Fibroblast of lung (primary cell): ENCODE measurements around the gene ZFP57. TPM values are rescaled to one million over a fixed set of nuclear protein-coding genes. Genes with fewer than 3 reads are reported as not detected.
"Not testable (repeated sequence)": the region's sequence is repeated elsewhere in the genome, so short reads cannot be mapped to it uniquely, and the experiment has no call there.

Experiments
- DNase-seq, 2 donors: peaks; one replicate each; pipeline versions ENCODE4 v3.0.0 to v3.0.0-alpha.2; 2010; ENCODE audit warnings: low read depth in 2 of 2
- H2AFZ ChIP-seq: 2 replicates; pipeline ENCODE4 v1.5.1; 2012; ENCODE audit warnings: low read length, control low read depth, inconsistent platforms
- H3K27ac ChIP-seq: 2 replicates; pipeline ENCODE4 v1.5.1; 2011; ENCODE audit warnings: low read length, control low read depth; ENCODE audit not compliant: insufficient read depth
- H3K27me3 ChIP-seq: 2 replicates; pipeline ENCODE4 v1.5.1; 2011; ENCODE audit warnings: mild to moderate bottlenecking, low read length; ENCODE audit not compliant: control insufficient read depth, insufficient read depth
- H3K36me3 ChIP-seq: 2 replicates; pipeline ENCODE4 v1.5.1; 2011; ENCODE audit warnings: low read length; ENCODE audit not compliant: control insufficient read depth, insufficient read depth
- H3K4me1 ChIP-seq: 2 replicates; pipeline ENCODE4 v1.5.1; 2011; ENCODE audit warnings: low read length; ENCODE audit not compliant: control insufficient read depth, insufficient read depth; ENCODE audit errors: extremely low read depth
- H3K4me2 ChIP-seq: 2 replicates; pipeline ENCODE4 v1.5.1; 2011; ENCODE audit warnings: low read length, control low read depth; ENCODE audit not compliant: insufficient read depth; ENCODE audit errors: extremely low read depth
- H3K4me3 ChIP-seq, 4 experiments: fragments of 200-600 bp in 1 of 4; sonication (generic) in 1 of 4; replicated peaks in 1 of 4; 2 replicates each; pipeline ENCODE4 v1.5.1; 2011 to 2016; ENCODE audit warnings: low read length in 4 of 4, low read depth in 3 of 4, mild to moderate bottlenecking in 3 of 4, control low read depth in 2 of 4, inconsistent platforms in 1 of 4, mixed read lengths in 1 of 4; ENCODE audit not compliant: insufficient read depth in 1 of 4; ENCODE audit errors: control extremely low read depth in 1 of 4
- H3K79me2 ChIP-seq: 2 replicates; pipeline ENCODE4 v1.5.1; 2012; ENCODE audit warnings: mild to moderate bottlenecking, low read length, inconsistent platforms; ENCODE audit not compliant: control insufficient read depth, insufficient read depth
- H3K9ac ChIP-seq: 2 replicates; pipeline ENCODE4 v1.5.1; 2011; ENCODE audit warnings: mild to moderate bottlenecking, low read length, control low read depth; ENCODE audit not compliant: insufficient read depth
- H3K9me3 ChIP-seq: 2 replicates; pipeline ENCODE4 v1.5.1; 2012; ENCODE audit warnings: low read depth, low read length; ENCODE audit not compliant: control insufficient read depth, insufficient read depth
- H4K20me1 ChIP-seq: 2 replicates; pipeline ENCODE4 v1.5.1; 2011; ENCODE audit warnings: low read length; ENCODE audit not compliant: control insufficient read depth, insufficient read depth; ENCODE audit errors: extremely low read depth
- EZH2 ChIP-seq: IDR thresholded peaks from 2 replicates; pipeline ENCODE4 v1.5.1; 2012; ENCODE audit warnings: low read length, control low read depth, mild to moderate bottlenecking; ENCODE audit errors: missing control alignments
- polyA plus RNA-seq, 2 donors: library from polyadenylated mRNA; depleted of rRNA in 1 of 2; stranded (reverse) in 1 of 2; unstranded in 1 of 2; fragments of >200 nt; gene quantifications; 2 replicates each; pipeline ENCODE4 v1.2.1, GENCODE V29; 2011 to 2012; ENCODE audit warnings: missing spikeins in 1 of 2
- total RNA-seq: library from RNA; depleted of rRNA; stranded (reverse); fragments of >200 nt; gene quantifications from 2 replicates; pipeline ENCODE4 v1.2.1, GENCODE V29; 2014
- TF ChIP-seq, protein P1 (sequence below), 2 donors: IDR thresholded peaks in 1 of 2; conservative IDR thresholded peaks in 1 of 2; 1 replicate in 1 of 2; 2 replicates in 1 of 2; pipeline ENCODE4 v1.5.1; 2011 to 2012; ENCODE audit warnings: low read length in 2 of 2, control low read depth in 1 of 2, inconsistent platforms in 1 of 2, low read depth in 1 of 2, mild to moderate bottlenecking in 1 of 2

ZFP57 gene
- total and polyA plus RNA-seq, 2 donors (not counting 1 experiment from before 2014, with no cell fraction given): not detected

DNA sequence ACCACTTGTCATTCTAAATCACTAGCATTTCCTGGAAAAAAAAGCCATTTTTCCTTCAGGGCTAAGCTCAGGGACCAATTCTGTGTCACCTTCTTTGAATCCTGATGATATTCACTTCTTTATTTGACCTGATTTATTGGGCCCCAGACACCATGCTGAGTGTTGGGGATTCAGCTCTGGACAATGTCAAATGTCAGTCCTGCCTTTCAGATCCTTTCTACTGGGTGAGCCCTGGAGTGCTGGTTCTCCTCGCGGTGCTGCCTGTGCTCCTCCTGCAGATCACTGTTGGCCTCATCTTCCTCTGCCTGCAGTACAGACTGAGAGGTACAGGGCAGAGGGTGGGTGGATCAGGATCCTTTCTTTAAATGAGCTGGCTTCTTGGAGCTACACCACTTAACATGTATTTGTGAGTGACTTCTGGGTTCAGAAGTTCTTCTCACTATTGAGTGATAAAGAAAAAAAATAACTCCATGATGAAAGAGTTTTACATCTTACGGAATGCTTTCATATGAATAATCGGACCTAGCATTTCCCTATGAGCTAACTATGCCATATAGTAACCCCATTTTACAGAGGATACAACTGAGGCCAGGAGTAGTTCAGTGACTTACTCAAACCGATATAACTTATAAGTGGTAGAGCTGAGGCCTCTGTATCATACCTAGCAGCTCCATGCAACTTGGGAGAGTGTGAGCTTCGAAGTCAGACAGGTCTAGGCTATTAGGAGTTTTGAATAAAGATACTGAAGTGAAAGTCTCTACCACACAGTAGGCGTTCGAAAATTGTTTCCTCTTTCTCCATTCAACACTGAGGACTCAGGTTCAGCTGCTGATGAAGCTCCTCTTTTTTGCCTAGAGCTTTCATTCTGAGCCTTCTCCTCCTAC, 14.8 kb downstream of the ZFP57 start:
- Histone ChIP-seq H3K9ac (no peak overlapping the region), H3K4me1 (no peaks in the 10 kb centered on the region), H3K4me2 (no peak overlapping the region), H3K27ac (no peak overlapping the region), H2AFZ (no peak overlapping the region), H3K4me3 (no peak overlapping the region), H3K79me2 (no peaks in the 10 kb centered on the region), H3K27me3 (peaks cover 5% of the 10 kb centered on the region), H3K36me3 (no peaks in the 10 kb centered on the region), H4K20me1 (no peaks in the 10 kb centered on the region), H3K9me3 (no peaks in the 10 kb centered on the region)
- TF ChIP-seq, protein P1, sequence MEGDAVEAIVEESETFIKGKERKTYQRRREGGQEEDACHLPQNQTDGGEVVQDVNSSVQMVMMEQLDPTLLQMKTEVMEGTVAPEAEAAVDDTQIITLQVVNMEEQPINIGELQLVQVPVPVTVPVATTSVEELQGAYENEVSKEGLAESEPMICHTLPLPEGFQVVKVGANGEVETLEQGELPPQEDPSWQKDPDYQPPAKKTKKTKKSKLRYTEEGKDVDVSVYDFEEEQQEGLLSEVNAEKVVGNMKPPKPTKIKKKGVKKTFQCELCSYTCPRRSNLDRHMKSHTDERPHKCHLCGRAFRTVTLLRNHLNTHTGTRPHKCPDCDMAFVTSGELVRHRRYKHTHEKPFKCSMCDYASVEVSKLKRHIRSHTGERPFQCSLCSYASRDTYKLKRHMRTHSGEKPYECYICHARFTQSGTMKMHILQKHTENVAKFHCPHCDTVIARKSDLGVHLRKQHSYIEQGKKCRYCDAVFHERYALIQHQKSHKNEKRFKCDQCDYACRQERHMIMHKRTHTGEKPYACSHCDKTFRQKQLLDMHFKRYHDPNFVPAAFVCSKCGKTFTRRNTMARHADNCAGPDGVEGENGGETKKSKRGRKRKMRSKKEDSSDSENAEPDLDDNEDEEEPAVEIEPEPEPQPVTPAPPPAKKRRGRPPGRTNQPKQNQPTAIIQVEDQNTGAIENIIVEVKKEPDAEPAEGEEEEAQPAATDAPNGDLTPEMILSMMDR (conservative IDR thresholded peaks at IDR 0.05 in 1 of 2, IDR thresholded peaks at IDR 0.05 in 1 of 2; ENCODE audit: low read depth in 1 of 2, low read length in 2 of 2): no peak
- no peak for TF ChIP-seq EZH2
- DNase-seq: no peak

DNA sequence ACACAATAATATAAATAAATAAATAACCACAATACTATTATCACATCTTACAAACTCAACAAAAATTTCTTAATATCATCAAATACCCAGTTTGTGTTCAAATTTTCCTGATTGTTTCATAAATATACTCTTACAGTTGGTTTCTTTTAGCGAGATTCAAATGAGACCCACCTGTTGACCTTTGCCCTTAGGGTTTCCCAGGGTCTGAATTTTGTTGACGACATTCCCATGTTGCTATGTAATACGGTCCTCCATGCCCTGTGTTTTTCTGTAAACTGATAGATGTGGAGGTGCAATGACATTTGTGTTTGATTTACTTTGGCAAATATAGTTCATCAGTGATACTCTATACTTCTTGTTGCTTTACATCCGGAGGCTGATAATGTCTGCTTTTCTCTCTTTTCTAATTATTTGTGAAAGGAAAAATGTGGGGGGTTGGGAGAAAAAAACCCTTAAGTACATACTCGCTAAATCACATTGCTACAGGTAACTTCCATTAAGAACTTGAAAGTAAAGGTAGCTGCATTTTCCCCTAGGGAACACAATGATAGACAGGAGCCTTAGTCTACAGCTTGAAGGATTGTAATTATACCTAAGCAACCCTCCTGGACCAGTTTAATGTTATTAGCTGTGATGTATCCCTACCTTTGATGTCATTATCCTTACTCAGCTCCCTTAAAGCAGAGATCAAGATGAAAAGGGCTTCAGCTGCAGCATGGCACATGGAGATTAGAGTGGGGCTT, 17.5 kb downstream of the ZFP57 start:
- H3K4me3 ChIP-seq: no peak overlapping the region
- H3K9me3 ChIP-seq: no peaks in the 10 kb centered on the region
- H4K20me1 ChIP-seq: no peaks in the 10 kb centered on the region
- H3K9ac ChIP-seq: no peak overlapping the region
- H3K4me2 ChIP-seq: no peak overlapping the region
- peaks cover 6% of the 10 kb centered on the region for H3K27me3 ChIP-seq
- TF ChIP-seq, protein P1 (conservative IDR thresholded peaks at IDR 0.05 in 1 of 2, IDR thresholded peaks at IDR 0.05 in 1 of 2; ENCODE audit: low read depth in 1 of 2, low read length in 2 of 2): no peak
- TF ChIP-seq EZH2: no peak
- H3K36me3 ChIP-seq: no peaks in the 10 kb centered on the region
- H2AFZ ChIP-seq: no peak overlapping the region
- H3K27ac ChIP-seq: no peak overlapping the region
- H3K4me1 ChIP-seq: no peaks in the 10 kb centered on the region
- DNase-seq: no peak
- no peaks in the 10 kb centered on the region for H3K79me2 ChIP-seq

DNA sequence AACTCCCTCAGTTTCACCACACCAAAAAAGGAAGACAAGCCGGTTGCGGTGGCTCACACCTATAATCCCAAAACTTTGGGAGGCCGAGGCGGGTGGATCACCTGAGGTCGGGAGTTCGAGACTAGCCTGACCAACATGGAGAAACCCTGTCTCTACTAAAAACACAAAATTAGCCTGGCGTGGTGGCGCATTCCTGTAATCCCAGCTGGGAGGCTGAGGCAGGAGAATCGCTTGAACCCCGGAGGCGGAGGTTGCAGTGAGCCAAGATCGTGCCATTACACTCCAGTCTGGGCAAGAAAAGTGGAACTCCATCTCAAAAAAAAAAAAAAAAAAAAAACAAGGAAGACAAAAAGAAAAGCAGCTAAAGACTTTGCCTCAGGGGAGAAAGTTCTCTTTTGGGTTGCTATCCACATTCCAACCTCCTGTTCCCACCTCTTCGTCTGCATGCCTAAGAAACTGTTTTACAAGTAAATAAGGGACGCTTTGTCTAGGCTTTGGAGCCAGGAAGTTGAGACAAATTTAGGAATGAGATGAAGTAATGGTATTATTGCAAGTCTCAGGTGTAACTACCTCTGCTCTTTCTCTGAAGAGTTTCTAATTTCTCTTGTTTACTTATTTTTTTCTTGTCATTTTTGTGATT, 19.3 kb downstream of the ZFP57 start:
- not testable (repeated sequence) for H3K9ac ChIP-seq, H3K36me3 ChIP-seq, H3K4me3 ChIP-seq, H3K4me2 ChIP-seq, H3K27me3 ChIP-seq, H3K79me2 ChIP-seq, H2AFZ ChIP-seq, H3K27ac ChIP-seq, H3K9me3 ChIP-seq, DNase-seq, H4K20me1 ChIP-seq, H3K4me1 ChIP-seq
